ENCODE results near the gene SPX.

Gene SPX

DNA sequence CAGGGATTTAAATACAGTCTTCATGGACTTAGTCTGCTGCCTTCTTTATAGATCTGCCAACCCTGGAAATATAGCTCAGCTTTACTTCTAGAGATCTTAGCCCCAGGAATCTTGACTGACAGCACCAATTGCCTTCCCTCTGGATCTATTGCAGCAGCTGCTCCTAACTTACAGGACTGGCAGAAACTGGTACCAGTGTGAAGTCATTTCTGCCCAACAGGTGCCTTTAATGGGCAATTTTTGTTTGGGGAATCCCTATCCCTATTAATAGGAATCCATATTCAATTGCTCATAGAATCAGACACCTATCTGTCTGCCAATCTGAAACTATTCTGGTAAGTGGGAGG, 27.2 kb downstream of the SPX start:
- no peak for DNase-seq
- Mint-ChIP-seq H3K27me3 (no peaks in the 10 kb centered on the region), H3K9me3 (no peaks in the 10 kb centered on the region), H3K27ac (no peak overlapping the region), H3K4me1 (no peaks in the 10 kb centered on the region), H3K4me3 (no peak overlapping the region)
- no peak for ATAC-seq

DNA sequence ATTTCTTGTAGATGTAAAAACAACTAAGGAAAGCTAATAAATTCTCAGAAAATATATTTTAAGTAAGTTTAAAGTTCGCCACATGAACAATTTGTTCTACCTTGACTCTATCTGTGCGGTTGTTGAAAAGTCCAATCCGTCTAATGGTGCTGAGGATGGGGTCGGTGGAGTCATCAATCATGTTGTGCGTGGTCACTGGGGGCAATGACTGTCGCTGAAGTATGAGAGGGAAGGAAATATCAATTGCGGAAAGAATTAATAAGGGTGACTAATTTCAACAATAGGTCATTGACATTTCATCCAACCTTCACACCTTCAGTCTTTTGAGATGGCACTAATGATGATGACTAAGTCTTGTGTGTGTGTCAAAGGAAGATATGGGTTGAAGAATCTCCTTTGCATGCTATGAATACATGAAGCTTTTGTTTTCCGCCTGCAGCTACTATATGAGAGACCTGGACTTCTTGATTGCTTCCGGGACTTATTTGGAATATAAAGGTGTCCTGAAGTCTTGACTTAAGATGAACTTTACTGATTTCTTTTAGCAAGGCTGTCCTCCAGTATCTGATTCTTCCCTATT, 32.1 kb downstream of the SPX start:
- peak; percentile 39 for ATAC-seq
- no peak for DNase-seq
- no peak overlapping the region for H3K4me3 Mint-ChIP-seq
- H3K4me1 Mint-ChIP-seq, result no peaks in the 10 kb centered on the region
- no peaks in the 10 kb centered on the region for H3K9me3 Mint-ChIP-seq
- H3K27me3 Mint-ChIP-seq, result no peaks in the 10 kb centered on the region
- no peak overlapping the region for H3K27ac Mint-ChIP-seq

GRCh38 chr12:21559855-21560569, 33.9 kb downstream of the SPX start:
- no peaks in the 10 kb centered on the region for H3K9me3 Mint-ChIP-seq
- no peak for DNase-seq
- ATAC-seq, result no peak
- no peak overlapping the region for H3K27ac Mint-ChIP-seq
- no peaks in the 10 kb centered on the region for H3K4me1 Mint-ChIP-seq
- no peak overlapping the region for H3K4me3 Mint-ChIP-seq
- no peaks in the 10 kb centered on the region for H3K27me3 Mint-ChIP-seq

DNA sequence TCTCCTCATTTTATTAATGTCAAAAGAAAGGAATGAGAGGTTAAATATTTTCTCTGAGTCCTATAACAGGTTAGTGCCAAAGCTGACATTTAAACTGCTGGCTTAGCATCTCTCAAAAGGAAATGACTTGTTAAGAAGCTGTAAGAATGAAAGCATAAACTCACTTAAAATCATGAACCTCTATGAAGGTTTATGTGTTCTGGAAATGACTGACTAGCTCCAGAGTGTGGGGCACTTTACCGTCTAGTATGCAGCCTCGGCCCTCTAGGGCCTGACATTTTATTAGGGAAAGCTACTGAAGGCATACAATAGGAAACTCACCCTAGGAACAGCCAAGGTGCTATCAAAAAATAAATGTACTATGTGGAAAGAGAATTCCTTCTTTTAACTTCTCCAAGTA, 35.1 kb downstream of the SPX start:
- H3K4me1 Mint-ChIP-seq, result no peaks in the 10 kb centered on the region
- H3K4me3 Mint-ChIP-seq, result no peak overlapping the region
- ATAC-seq (no peak), DNase-seq (no peak)
- no peaks in the 10 kb centered on the region for H3K27me3 Mint-ChIP-seq
- H3K27ac Mint-ChIP-seq, result no peak overlapping the region
- no peaks in the 10 kb centered on the region for H3K9me3 Mint-ChIP-seq

GRCh38 chr12:21562859-21563258, 36.8 kb downstream of the SPX start:
- no peak for ATAC-seq
- no peaks in the 10 kb centered on the region for H3K4me1 Mint-ChIP-seq
- H3K27ac Mint-ChIP-seq, result no peak overlapping the region
- no peaks in the 10 kb centered on the region for H3K27me3 Mint-ChIP-seq
- H3K9me3 Mint-ChIP-seq, result no peaks in the 10 kb centered on the region
- H3K4me3 Mint-ChIP-seq, result no peak overlapping the region
- no peak for DNase-seq

- DNase-seq (no peak), ATAC-seq (no peak)
- Mint-ChIP-seq H3K9me3 (no peaks in the 10 kb centered on the region), H3K27me3 (no peaks in the 10 kb centered on the region), H3K4me1 (no peaks in the 10 kb centered on the region), H3K27ac (no peak overlapping the region), H3K4me3 (no peak overlapping the region)
These were observed 40.3 kb downstream of the SPX start for GRCh38 chr12:21566223-21566906.

DNA sequence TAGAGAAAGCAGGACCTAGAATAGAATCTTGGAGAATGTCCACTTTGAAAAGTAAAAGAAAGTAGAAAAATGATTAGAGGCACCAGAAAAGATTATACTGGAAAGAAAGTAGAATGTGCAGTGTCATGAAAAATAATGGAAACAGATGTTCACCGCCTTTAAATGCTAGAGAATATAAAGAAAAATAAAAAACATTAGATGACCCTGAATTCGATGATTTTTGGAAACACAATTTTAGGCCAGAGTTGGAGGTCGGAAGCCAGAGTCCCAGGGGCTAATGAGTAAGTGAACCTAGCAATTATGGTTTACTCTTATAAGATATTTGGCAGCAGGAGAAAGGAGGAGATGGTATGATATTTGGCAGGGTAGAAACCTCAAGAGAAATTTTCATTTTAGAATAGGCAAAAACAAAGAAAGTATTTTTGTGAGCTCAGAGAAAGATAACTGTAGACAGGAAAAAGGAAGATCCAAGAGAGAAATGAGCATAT, 40.9 kb downstream of the SPX start:
- DNase-seq (no peak), ATAC-seq (no peak)
- H3K4me1 Mint-ChIP-seq, result no peaks in the 10 kb centered on the region
- no peak overlapping the region for H3K4me3 Mint-ChIP-seq
- H3K27ac Mint-ChIP-seq, result no peak overlapping the region
- H3K27me3 Mint-ChIP-seq, result no peaks in the 10 kb centered on the region
- no peaks in the 10 kb centered on the region for H3K9me3 Mint-ChIP-seq

- Mint-ChIP-seq H3K27me3 (no peaks in the 10 kb centered on the region), H3K27ac (no peak overlapping the region), H3K9me3 (no peaks in the 10 kb centered on the region), H3K4me3 (no peak overlapping the region), H3K4me1 (no peaks in the 10 kb centered on the region)
- DNase-seq (no peak), ATAC-seq (no peak)
These were observed 42.0 kb downstream of the SPX start for GRCh38 chr12:21568115-21568514.

DNA sequence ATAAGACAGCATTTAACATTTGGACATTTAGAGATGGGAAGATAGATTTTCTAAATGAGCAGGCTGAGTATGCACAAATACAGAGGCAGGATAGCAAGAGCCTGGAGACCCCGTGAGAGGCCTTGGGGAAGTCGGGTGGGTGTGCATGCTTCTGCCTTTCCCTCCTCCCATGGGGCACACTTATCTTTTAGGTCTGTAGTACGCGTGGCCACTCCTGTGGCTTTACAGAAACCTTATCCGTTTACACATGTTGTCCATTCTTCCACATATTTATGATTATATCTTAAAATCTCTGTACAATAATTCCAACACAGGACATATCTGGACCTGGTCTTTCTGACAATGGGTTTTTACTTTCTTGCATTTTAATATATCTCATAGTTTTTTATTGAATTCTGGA, 45.0 kb downstream of the SPX start:
- Mint-ChIP-seq H3K4me3 (no peak overlapping the region), H3K27me3 (no peaks in the 10 kb centered on the region), H3K4me1 (no peaks in the 10 kb centered on the region), H3K27ac (no peak overlapping the region), H3K9me3 (no peaks in the 10 kb centered on the region)
- no peak for ATAC-seq
- DNase-seq, result no peak

GRCh38 chr12:21573733-21574358, 47.8 kb downstream of the SPX start:
- no peak for DNase-seq
- Mint-ChIP-seq H3K27me3 (peaks cover 5% of the 10 kb centered on the region), H3K4me3 (no peak overlapping the region), H3K4me1 (no peaks in the 10 kb centered on the region), H3K27ac (no peak overlapping the region), H3K9me3 (peaks cover 0 to 1% of the 10 kb centered on the region in 2 donors)
- ATAC-seq, result no peak

GRCh38 chr12:21576431-21576830, 50.3 kb downstream of the SPX start:
- Mint-ChIP-seq H3K4me3 (no peak overlapping the region), H3K27me3 (peaks cover 7% of the 10 kb centered on the region), H3K9me3 (peaks cover 6 to 8% of the 10 kb centered on the region in 2 donors), H3K27ac (no peak overlapping the region), H3K4me1 (no peaks in the 10 kb centered on the region)
- DNase-seq (no peak), ATAC-seq (no peak)

DNA sequence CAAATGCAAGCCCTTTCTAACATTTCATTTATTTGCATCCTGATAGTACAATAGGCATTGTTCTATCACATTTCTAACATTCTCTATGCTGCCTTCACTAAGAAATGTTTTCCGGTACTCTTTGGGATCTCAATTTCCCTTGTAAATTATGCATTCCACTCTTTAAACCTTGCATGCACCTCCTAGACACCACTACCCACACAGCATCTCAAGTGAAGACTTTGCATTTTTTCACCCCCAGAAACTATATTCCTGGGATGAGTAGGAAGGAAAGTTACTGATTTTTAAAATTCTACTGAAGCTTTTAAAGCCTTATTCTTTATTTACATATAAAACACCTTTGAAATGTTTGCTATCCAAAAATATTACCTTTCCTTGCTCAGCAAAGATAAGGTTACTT, 51.4 kb downstream of the SPX start:
- no peak for ATAC-seq
- Mint-ChIP-seq H3K4me1 (no peaks in the 10 kb centered on the region), H3K27ac (no peak overlapping the region), H3K4me3 (no peak overlapping the region), H3K9me3 (peaks cover 6 to 8% of the 10 kb centered on the region in 2 donors), H3K27me3 (peaks cover 12% of the 10 kb centered on the region)
- DNase-seq, result no peak

DNA sequence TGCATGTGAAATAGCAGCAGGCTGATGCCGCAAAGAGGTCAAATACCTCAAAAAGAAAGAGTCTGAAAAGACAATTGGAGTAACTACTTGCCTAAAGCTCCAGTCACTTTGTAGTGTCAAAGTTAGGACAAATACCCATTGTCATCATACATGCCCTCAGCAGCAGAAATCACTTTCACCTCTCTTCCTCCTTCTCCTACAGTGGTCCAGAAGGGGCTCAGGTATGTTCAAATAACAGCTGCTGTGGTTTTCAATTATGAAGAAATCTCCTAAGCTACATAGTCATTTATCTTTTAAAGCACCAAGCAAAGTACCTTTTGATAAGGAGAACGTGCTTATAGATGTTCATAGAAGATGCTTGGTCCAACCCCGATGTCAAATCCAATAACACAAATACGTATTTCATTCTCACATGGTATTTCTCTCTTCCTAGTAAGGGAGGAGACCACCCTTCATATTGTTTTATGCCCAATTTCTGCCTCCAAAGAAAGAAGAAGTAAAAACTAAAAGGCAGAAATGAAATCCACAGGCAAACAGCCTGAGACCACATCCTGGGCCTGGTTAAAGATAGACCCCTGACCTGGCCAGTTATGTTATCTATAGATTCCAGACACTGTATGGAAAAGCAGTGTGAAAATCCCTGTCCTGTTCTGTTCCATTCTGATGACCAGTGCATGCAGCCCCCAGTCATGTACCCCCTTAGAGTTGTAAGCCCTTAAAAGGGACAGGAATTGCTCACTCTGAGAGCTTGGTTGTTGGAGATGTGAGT, 54.8 kb downstream of the SPX start:
- H3K9me3 Mint-ChIP-seq, result peaks cover 6 to 8% of the 10 kb centered on the region in 2 donors
- H3K27me3 Mint-ChIP-seq, result peaks cover 12% of the 10 kb centered on the region
- DNase-seq (no peak), ATAC-seq (no peak)
- no peak overlapping the region for H3K27ac Mint-ChIP-seq
- H3K4me3 Mint-ChIP-seq, result no peak overlapping the region
- no peaks in the 10 kb centered on the region for H3K4me1 Mint-ChIP-seq
